Endothelial cell of umbilical vein (primary cell): Measurements from ENCODE around the gene NCKAP5. TPM values are rescaled to one million over a fixed set of nuclear protein-coding genes. Genes with fewer than 3 reads are reported as not detected.

ENCODE experiments used
- BruUV-seq: library from RNA; stranded (reverse); fragments of 400-500 nt; replicated peaks from 2 replicates; lab custom pipeline; 2021; lab: Mats Ljungman, UMichigan
- CTCF ChIA-PET: fragments of 300-600, 350-600 bp; sonication (Branson Sonifier 250); formaldehyde crosslinking; loops from one replicate; lab custom pipeline; 2021; ENCODE audit warnings: antibody characterized with exemption, inconsistent platforms; lab: Charles Lee
- POLR2A ChIA-PET: fragments of 300-600, 350-600 bp; sonication (Branson Sonifier 250); formaldehyde crosslinking; loops from one replicate; lab custom pipeline; 2021; ENCODE audit warnings: antibody characterized with exemption, inconsistent platforms; lab: Charles Lee
- DNase-seq: peaks from one replicate; pipeline ENCODE4 v3.0.0-alpha.2; 2011; ENCODE audit warnings: low read depth, low spot score
- FAIRE-seq: peaks from 2 replicates; lab custom pipeline; 2011; peaks lifted over from hg19 to GRCh38; lab: Jason Lieb, UNC
- H2AFZ ChIP-seq: 2 replicates; pipeline ENCODE4 v1.6.0; 2012; ENCODE audit warnings: low read depth, low read length, control low read depth, inconsistent platforms
- H3K27ac ChIP-seq: 2 replicates; pipeline ENCODE4 v1.5.1; 2011; ENCODE audit warnings: low read depth, mild to moderate bottlenecking, control low read depth, low read length, moderate library complexity; ENCODE audit not compliant: insufficient read depth
- H3K27me3 ChIP-seq, 2 experiments: 2 replicates each; pipeline versions ENCODE4 v1.6.0 to v1.6.1; 2011; ENCODE audit warnings: low read length in 2 of 2, mixed read lengths in 1 of 2; ENCODE audit not compliant: control insufficient read depth in 2 of 2, insufficient read depth in 2 of 2
- H3K36me3 ChIP-seq, 2 experiments: 2 replicates in 1 of 2; 3 replicates in 1 of 2; pipeline ENCODE4 v1.5.1; 2011; ENCODE audit warnings: low read length in 2 of 2, mild to moderate bottlenecking in 1 of 2, moderate library complexity in 1 of 2; ENCODE audit not compliant: control insufficient read depth in 2 of 2, insufficient read depth in 2 of 2; ENCODE audit errors: extremely low read depth in 1 of 2
- H3K4me1 ChIP-seq: 3 replicates; pipeline ENCODE4 v1.5.1; 2011; ENCODE audit warnings: mild to moderate bottlenecking, low read length; ENCODE audit not compliant: control insufficient read depth, insufficient read depth; ENCODE audit errors: extremely low read depth
- H3K4me2 ChIP-seq: 2 replicates; pipeline ENCODE4 v1.6.1; 2011; ENCODE audit warnings: low read length, control low read depth, mixed read lengths; ENCODE audit not compliant: insufficient read depth
- H3K4me3 ChIP-seq, 3 experiments: fragments of 200-600 bp in 1 of 3; sonication (generic), shearing (Covaris generic) in 1 of 3; replicated peaks in 1 of 3; 2 replicates each; pipeline ENCODE4 v1.5.1; 2011 to 2016; ENCODE audit warnings: control low read depth in 3 of 3, low read length in 3 of 3, mild to moderate bottlenecking in 2 of 3, inconsistent platforms in 1 of 3, low read depth in 1 of 3, moderate library complexity in 1 of 3; ENCODE audit not compliant: insufficient read depth in 1 of 3
- H3K79me2 ChIP-seq: 2 replicates; pipeline ENCODE4 v1.6.0; 2012; ENCODE audit warnings: low read length, inconsistent platforms; ENCODE audit not compliant: control insufficient read depth, insufficient read depth
- H3K9ac ChIP-seq: replicated peaks from 2 replicates; pipeline ENCODE3; 2011; ENCODE audit warnings: low read length, control low read depth; ENCODE audit not compliant: insufficient read depth; ENCODE audit errors: extremely low read depth
- H3K9me1 ChIP-seq: replicated peaks from 3 replicates; pipeline ENCODE4 v1.6.0; 2011; ENCODE audit warnings: mild to moderate bottlenecking, low read length; ENCODE audit not compliant: control insufficient read depth, insufficient read depth; ENCODE audit errors: extremely low read depth
- H3K9me3 ChIP-seq: replicated peaks from 2 replicates; pipeline ENCODE4 v1.5.1; 2012; ENCODE audit warnings: low read length, inconsistent platforms; ENCODE audit not compliant: control insufficient read depth, insufficient read depth
- H4K20me1 ChIP-seq: replicated peaks from 2 replicates; pipeline ENCODE3; 2011; ENCODE audit warnings: mild to moderate bottlenecking, low read length; ENCODE audit not compliant: control insufficient read depth, insufficient read depth; ENCODE audit errors: extremely low read depth
- EZH2 ChIP-seq: IDR thresholded peaks from 2 replicates; pipeline ENCODE4 v1.6.1; 2012; ENCODE audit warnings: borderline replicate concordance, low read depth, mild to moderate bottlenecking, moderate library complexity, low read length, inconsistent platforms; ENCODE audit not compliant: severe bottlenecking
- FOS ChIP-seq: IDR thresholded peaks from 2 replicates; pipeline ENCODE4 v1.6.1; 2011; ENCODE audit warnings: mild to moderate bottlenecking, low read length, moderate library complexity, borderline replicate concordance; ENCODE audit not compliant: insufficient read depth
- GATA2 ChIP-seq: IDR thresholded peaks from 2 replicates; pipeline ENCODE4 v1.7.0; 2011; ENCODE audit warnings: low read depth, mild to moderate bottlenecking, moderate library complexity, mixed read lengths, low read length; ENCODE audit not compliant: insufficient read length, insufficient read depth
- JUN ChIP-seq: IDR thresholded peaks from 2 replicates; pipeline ENCODE4 v1.6.1; 2011; ENCODE audit warnings: borderline replicate concordance, low read depth; ENCODE audit not compliant: insufficient read length, insufficient read depth
- MYC ChIP-seq: IDR thresholded peaks from one replicate; pipeline ENCODE4 v1.6.1; 2011; ENCODE audit warnings: mild to moderate bottlenecking, low read depth, low read length
- POLR2A ChIP-seq: IDR thresholded peaks from 2 replicates; pipeline ENCODE4 v1.6.1; 2012; ENCODE audit warnings: low read depth, mild to moderate bottlenecking, control low read depth, low read length
- POLR2AphosphoS5 ChIP-seq: IDR thresholded peaks from 2 replicates; pipeline ENCODE4 v1.6.1; 2012; ENCODE audit warnings: low read depth, mild to moderate bottlenecking, control low read depth, low read length, moderate library complexity; ENCODE audit not compliant: insufficient read depth
- dilution Hi-C: fragments of 300-500 bp; cut with MboI; formaldehyde crosslinking; loops from one replicate; pipeline ENCODE4 v1.15.0; 2019; ENCODE audit warnings: low sequenced_read_pairs; ENCODE audit not compliant: extremely low pct_ligation_motif_present
- intact Hi-C: fragments of 100-400 bp; cut with micrococcal nuclease; formaldehyde crosslinking; loops from one replicate; pipeline ENCODE4 v1.10.0; 2022
- polyA plus RNA-seq, 4 experiments: library from polyadenylated mRNA; depleted of rRNA in 3 of 4; stranded (reverse) in 3 of 4; unstranded in 1 of 4; fragments of >200 nt; gene quantifications; 2 replicates each; pipeline versions ENCODE4 v1.2.1 to v1.2.3, GENCODE V29; 2011 to 2012; ENCODE audit warnings: missing spikeins in 1 of 4
- total RNA-seq: library from RNA; stranded (reverse); gene quantifications from 2 replicates; pipeline ENCODE4 v1.2.3, GENCODE V29; 2021
- TF ChIP-seq, protein P1 (sequence below), 2 donors: IDR thresholded peaks; 1 replicate in 1 of 2; 2 replicates in 1 of 2; pipeline ENCODE4 v1.5.1; 2011; ENCODE audit warnings: low read length in 2 of 2, mild to moderate bottlenecking in 2 of 2, moderate library complexity in 2 of 2, control low read depth in 1 of 2, inconsistent platforms in 1 of 2, low read depth in 1 of 2; ENCODE audit not compliant: insufficient read depth in 1 of 2; ENCODE audit errors: extremely low read depth in 1 of 2
- TF ChIP-seq, protein P2 (sequence below): IDR thresholded peaks from 2 replicates; pipeline ENCODE4 v1.6.1; 2011; ENCODE audit not compliant: insufficient read depth, insufficient read length

The NCKAP5 gene
- total and polyA plus RNA-seq, 2 donors (not counting 3 experiments of a cell fraction or from before 2014, with no cell fraction given) = 0.47 to 3.3 TPM

DNA sequence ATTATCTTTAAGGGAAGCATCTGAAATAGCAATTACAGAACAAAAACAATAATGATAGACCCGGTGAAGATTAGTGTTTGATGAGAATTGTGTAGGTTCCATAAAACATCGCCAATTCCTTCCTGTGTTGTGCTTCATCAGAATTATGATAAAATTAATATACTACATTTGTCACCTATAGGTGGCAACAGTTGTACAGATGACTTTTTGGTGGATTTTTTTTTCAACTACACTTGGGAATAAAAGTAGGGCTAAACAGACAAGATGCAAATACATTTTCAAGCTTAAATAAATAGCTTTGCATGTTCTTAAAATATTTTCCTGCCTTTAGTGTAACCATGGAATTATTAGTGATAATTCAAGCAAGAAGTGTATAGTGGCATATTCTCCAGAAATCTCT lies 891.3 kb downstream of the NCKAP5 start:
- Histone ChIP-seq H3K4me2 (no peak overlapping the region), H3K27ac (no peak overlapping the region), H3K9me3 (no peaks in the 10 kb centered on the region), H3K9me1 (no peaks in the 10 kb centered on the region), H3K36me3 (no peaks in the 10 kb centered on the region), H3K4me1 (peaks cover 10% of the 10 kb centered on the region), H3K27me3 (no peaks in the 10 kb centered on the region), H4K20me1 (no peaks in the 10 kb centered on the region), H3K4me3 (no peak overlapping the region), H2AFZ (no peak overlapping the region), H3K79me2 (no peaks in the 10 kb centered on the region), H3K9ac (no peak overlapping the region)
- BruUV-seq = no TSS peak
- POLR2A ChIA-PET = no interaction called here
- CTCF ChIA-PET = interaction anchor here (0.7 to 2.1 kb wide), 10 partner anchors 14 to 1167 kb away, joined by 3 to 13 read pairs (median 4); no protein-coding TSS in a partner anchor
- peak; percentile 22 for DNase-seq
- intact Hi-C loops = no loop called here
- TF ChIP-seq GATA2 (no peak), POLR2AphosphoS5 (no peak), EZH2 (no peak), POLR2A (no peak), FOS (no peak), JUN (no peak), MYC (no peak)
- TF ChIP-seq, protein P1, sequence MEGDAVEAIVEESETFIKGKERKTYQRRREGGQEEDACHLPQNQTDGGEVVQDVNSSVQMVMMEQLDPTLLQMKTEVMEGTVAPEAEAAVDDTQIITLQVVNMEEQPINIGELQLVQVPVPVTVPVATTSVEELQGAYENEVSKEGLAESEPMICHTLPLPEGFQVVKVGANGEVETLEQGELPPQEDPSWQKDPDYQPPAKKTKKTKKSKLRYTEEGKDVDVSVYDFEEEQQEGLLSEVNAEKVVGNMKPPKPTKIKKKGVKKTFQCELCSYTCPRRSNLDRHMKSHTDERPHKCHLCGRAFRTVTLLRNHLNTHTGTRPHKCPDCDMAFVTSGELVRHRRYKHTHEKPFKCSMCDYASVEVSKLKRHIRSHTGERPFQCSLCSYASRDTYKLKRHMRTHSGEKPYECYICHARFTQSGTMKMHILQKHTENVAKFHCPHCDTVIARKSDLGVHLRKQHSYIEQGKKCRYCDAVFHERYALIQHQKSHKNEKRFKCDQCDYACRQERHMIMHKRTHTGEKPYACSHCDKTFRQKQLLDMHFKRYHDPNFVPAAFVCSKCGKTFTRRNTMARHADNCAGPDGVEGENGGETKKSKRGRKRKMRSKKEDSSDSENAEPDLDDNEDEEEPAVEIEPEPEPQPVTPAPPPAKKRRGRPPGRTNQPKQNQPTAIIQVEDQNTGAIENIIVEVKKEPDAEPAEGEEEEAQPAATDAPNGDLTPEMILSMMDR (IDR thresholded peaks at IDR 0.05; ENCODE audit: extremely low read depth in 1 of 2, insufficient read depth in 1 of 2, low read depth in 1 of 2, low read length in 2 of 2) = no peak
- TF ChIP-seq, protein P2, sequence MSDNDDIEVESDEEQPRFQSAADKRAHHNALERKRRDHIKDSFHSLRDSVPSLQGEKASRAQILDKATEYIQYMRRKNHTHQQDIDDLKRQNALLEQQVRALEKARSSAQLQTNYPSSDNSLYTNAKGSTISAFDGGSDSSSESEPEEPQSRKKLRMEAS = no peak
- dilution Hi-C loops = no loop called here
- peak; percentile 8 for FAIRE-seq
